DOHH2 (cell line): Measurements from ENCODE around the gene C12orf56.

ENCODE experiments used
- H3F3A ChIP-seq: fragments of 200-600 bp; sonication (generic), shearing (Covaris generic); 2 replicates; pipeline ENCODE4 v1.6.0; 2016; ENCODE audit warnings: antibody characterized with exemption, mild to moderate bottlenecking; ENCODE audit not compliant: control insufficient read depth, insufficient read depth
- H3K27ac ChIP-seq: fragments of 200-600 bp; sonication (generic); 2 replicates; pipeline ENCODE4 v1.5.1; 2014; ENCODE audit warnings: low read depth, mild to moderate bottlenecking, low read length, moderate library complexity
- H3K27me3 ChIP-seq: fragments of 200-600 bp; sonication (generic); 2 replicates; pipeline ENCODE4 v1.6.1; 2014; ENCODE audit warnings: mild to moderate bottlenecking, low read length, mixed read lengths; ENCODE audit not compliant: control insufficient read depth
- H3K36me3 ChIP-seq: fragments of 200-600 bp; sonication (generic); 2 replicates; pipeline ENCODE4 v1.6.1; 2014; ENCODE audit warnings: mild to moderate bottlenecking, low read length, moderate library complexity, mixed read lengths; ENCODE audit not compliant: control insufficient read depth
- H3K4me1 ChIP-seq: fragments of 200-600 bp; sonication (generic); 2 replicates; pipeline ENCODE4 v1.6.1; 2014; ENCODE audit warnings: mild to moderate bottlenecking, low read length, mixed read lengths; ENCODE audit not compliant: control insufficient read depth
- H3K4me2 ChIP-seq: fragments of 200-600 bp; sonication (generic); 2 replicates; pipeline ENCODE4 v1.6.0; 2014; ENCODE audit warnings: mild to moderate bottlenecking, low read length, moderate library complexity
- H3K4me3 ChIP-seq: fragments of 200-600 bp; sonication (generic); 2 replicates; pipeline ENCODE4 v1.5.1; 2014; ENCODE audit warnings: mild to moderate bottlenecking, low read length, mixed read lengths
- H3K79me2 ChIP-seq: fragments of 200-600 bp; sonication (generic); 2 replicates; pipeline ENCODE4 v1.6.1; 2014; ENCODE audit warnings: mild to moderate bottlenecking, low read length, mixed read lengths; ENCODE audit not compliant: control insufficient read depth
- H3K9me2 ChIP-seq: fragments of 200-600 bp; sonication (generic); replicated peaks from 2 replicates; pipeline ENCODE4 v1.6.1; 2014; ENCODE audit warnings: mild to moderate bottlenecking, low read length, mixed read lengths; ENCODE audit not compliant: control insufficient read depth
- H3K9me3 ChIP-seq: fragments of 200-600 bp; sonication (generic); 2 replicates; pipeline ENCODE4 v1.6.1; 2014; ENCODE audit warnings: antibody characterized with exemption, low read length, mixed read lengths; ENCODE audit not compliant: control insufficient read depth, insufficient read depth
- H4K20me1 ChIP-seq: fragments of 200-600 bp; sonication (generic); 2 replicates; pipeline ENCODE4 v1.6.0; 2014; ENCODE audit warnings: low read depth, mild to moderate bottlenecking, antibody characterized with exemption, low read length, moderate library complexity; ENCODE audit not compliant: control insufficient read depth, insufficient read depth
- EZH2phosphoT487 ChIP-seq: fragments of 200-600 bp; sonication (generic); IDR thresholded peaks from 2 replicates; pipeline ENCODE4 v1.6.1; 2017; ENCODE audit warnings: borderline replicate concordance, mild to moderate bottlenecking, antibody characterized with exemption, low read length, moderate library complexity, mixed read lengths
- TF ChIP-seq, protein P1 (sequence below): fragments of 200-600 bp; sonication (generic); IDR thresholded peaks from one replicate; pipeline ENCODE4 v1.5.1; 2014; ENCODE audit warnings: antibody characterized with exemption, mild to moderate bottlenecking, low read depth, low read length; ENCODE audit not compliant: poor library complexity, severe bottlenecking

C12orf56 gene

DNA sequence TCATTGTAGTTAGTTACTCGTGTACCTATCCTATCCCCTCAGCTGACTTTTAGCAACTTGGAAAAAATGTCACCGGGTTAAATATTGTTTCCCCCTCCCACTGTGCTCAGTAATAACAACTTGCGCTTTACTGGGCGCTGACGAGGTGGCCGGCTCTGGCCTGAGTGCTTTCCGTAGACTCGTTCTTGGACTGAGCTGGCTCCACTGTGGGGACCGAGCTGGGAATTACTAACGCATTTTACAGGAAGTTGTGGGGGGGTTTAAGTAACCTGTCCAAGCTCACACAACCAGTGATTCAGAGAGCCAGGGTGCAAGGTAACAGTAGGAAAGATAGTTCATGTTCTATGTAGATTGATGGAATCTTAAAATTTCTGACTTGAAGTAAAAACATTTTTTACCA is 86.0 kb downstream of the C12orf56 start:
- Histone ChIP-seq H3K79me2 (no peaks in the 10 kb centered on the region), H3K27me3 (peaks cover 6% of the 10 kb centered on the region), H4K20me1 (no peaks in the 10 kb centered on the region), H3K36me3 (no peaks in the 10 kb centered on the region), H3K27ac (no peak overlapping the region), H3K9me2 (no peaks in the 10 kb centered on the region), H3K4me2 (no peak overlapping the region), H3F3A (no peaks in the 10 kb centered on the region), H3K4me3 (no peak overlapping the region), H3K4me1 (no peaks in the 10 kb centered on the region), H3K9me3 (no peaks in the 10 kb centered on the region)
- TF ChIP-seq, protein P1, sequence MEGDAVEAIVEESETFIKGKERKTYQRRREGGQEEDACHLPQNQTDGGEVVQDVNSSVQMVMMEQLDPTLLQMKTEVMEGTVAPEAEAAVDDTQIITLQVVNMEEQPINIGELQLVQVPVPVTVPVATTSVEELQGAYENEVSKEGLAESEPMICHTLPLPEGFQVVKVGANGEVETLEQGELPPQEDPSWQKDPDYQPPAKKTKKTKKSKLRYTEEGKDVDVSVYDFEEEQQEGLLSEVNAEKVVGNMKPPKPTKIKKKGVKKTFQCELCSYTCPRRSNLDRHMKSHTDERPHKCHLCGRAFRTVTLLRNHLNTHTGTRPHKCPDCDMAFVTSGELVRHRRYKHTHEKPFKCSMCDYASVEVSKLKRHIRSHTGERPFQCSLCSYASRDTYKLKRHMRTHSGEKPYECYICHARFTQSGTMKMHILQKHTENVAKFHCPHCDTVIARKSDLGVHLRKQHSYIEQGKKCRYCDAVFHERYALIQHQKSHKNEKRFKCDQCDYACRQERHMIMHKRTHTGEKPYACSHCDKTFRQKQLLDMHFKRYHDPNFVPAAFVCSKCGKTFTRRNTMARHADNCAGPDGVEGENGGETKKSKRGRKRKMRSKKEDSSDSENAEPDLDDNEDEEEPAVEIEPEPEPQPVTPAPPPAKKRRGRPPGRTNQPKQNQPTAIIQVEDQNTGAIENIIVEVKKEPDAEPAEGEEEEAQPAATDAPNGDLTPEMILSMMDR: no peak
- TF ChIP-seq EZH2phosphoT487: no peak

DNA sequence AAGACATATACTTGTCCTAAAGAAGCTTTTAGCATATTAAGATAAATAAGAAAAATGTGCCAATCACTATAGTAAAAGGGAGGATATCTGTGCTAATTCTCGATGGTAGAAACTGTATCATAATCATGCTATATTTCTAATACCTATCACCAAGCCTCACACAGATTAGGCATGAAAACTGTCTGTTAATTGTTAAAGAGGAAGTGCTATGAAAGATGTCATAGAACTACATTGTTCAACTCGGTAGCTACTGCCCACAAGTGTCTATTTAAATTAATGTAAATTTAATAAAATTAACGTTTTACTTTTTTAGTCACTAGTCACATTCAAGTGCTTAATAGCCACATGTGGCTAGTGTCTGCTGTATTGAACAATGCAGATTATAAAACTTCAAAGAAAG is 90.9 kb downstream of the C12orf56 start:
- Histone ChIP-seq H4K20me1 (no peaks in the 10 kb centered on the region), H3K36me3 (no peaks in the 10 kb centered on the region), H3K9me3 (no peaks in the 10 kb centered on the region), H3K27me3 (peaks cover 2% of the 10 kb centered on the region; the same call in 1 of the 2 replicates), H3K4me2 (no peak overlapping the region), H3F3A (no peaks in the 10 kb centered on the region), H3K4me1 (no peaks in the 10 kb centered on the region), H3K79me2 (no peaks in the 10 kb centered on the region), H3K4me3 (no peak overlapping the region), H3K9me2 (no peaks in the 10 kb centered on the region), H3K27ac (no peak overlapping the region)
- no peak for TF ChIP-seq EZH2phosphoT487
- TF ChIP-seq, protein P1: no peak

DNA sequence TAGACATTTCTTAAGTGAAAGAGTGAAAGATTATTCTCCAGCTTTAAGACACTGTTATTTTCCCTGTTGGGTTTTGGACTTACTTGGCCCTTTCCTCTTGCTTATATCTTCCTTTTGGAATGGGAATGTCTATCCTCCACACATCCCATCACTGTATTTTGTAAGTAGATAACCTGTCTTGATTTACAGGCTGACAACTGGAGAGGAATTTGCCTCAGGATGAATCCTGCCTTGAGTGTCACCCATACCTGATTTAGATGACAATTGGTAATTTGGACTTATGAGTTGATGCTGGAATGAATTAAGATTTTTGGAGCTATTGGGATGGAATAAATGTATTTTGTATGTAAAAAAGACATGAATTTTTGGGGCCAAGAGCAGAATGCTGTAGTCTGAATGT is 94.3 kb downstream of the C12orf56 start:
- H3K9me3 ChIP-seq: no peaks in the 10 kb centered on the region
- no peaks in the 10 kb centered on the region for H3F3A ChIP-seq
- no peaks in the 10 kb centered on the region for H3K4me1 ChIP-seq
- no peaks in the 10 kb centered on the region for H3K79me2 ChIP-seq
- no peaks in the 10 kb centered on the region for H3K27me3 ChIP-seq
- no peaks in the 10 kb centered on the region for H4K20me1 ChIP-seq
- H3K36me3 ChIP-seq: no peaks in the 10 kb centered on the region
- H3K9me2 ChIP-seq: no peaks in the 10 kb centered on the region
- H3K4me3 ChIP-seq: no peak overlapping the region
- no peak overlapping the region for H3K4me2 ChIP-seq
- H3K27ac ChIP-seq: no peak overlapping the region
- no peak for TF ChIP-seq EZH2phosphoT487
- TF ChIP-seq, protein P1: no peak
